Kidney (tissue), 14 donors: ENCODE measurements around the gene CACNA2D1. TPM values are rescaled to one million over a fixed set of nuclear protein-coding genes. Genes with fewer than 3 reads are reported as not detected.
A peak's percentile ranks its signal among the peaks of the same experiment; 100 is the strongest.

Source experiments
- DNase-seq, 5 donors: peaks; one replicate each; pipeline ENCODE4 v3.0.0-alpha.2; 2013 to 2020
- FAIRE-seq: peaks from 2 replicates; lab custom pipeline; 2012; peaks lifted over from hg19 to GRCh38; lab: Jason Lieb, UNC
- H3K27ac ChIP-seq, 2 donors: one replicate each; pipeline ENCODE4 v1.7.0; 2013; ENCODE audit warnings: low read depth in 2 of 2, low read length in 2 of 2, inconsistent platforms in 1 of 2
- H3K27me3 ChIP-seq: one replicate; pipeline ENCODE4 v1.7.1; 2013; ENCODE audit warnings: low read length, inconsistent platforms; ENCODE audit not compliant: control insufficient read depth, insufficient read depth
- H3K36me3 ChIP-seq, 3 donors: one replicate each; pipeline versions ENCODE4 v1.7.0 to v1.7.1; 2013; ENCODE audit warnings: low read length in 3 of 3, control low read depth in 1 of 3, inconsistent platforms in 1 of 3; ENCODE audit not compliant: insufficient read depth in 3 of 3, control insufficient read depth in 2 of 3
- H3K4me1 ChIP-seq, 3 donors: one replicate each; pipeline versions ENCODE4 v1.7.0 to v1.7.1; 2013; ENCODE audit warnings: low read length in 3 of 3, inconsistent platforms in 1 of 3, low read depth in 1 of 3; ENCODE audit not compliant: control insufficient read depth in 2 of 3, insufficient read depth in 2 of 3
- H3K4me3 ChIP-seq, 3 donors: one replicate each; pipeline versions ENCODE4 v1.7.0 to v1.8.1; 2013; ENCODE audit warnings: low read length in 3 of 3, control low read depth in 1 of 3, inconsistent platforms in 1 of 3
- H3K9ac ChIP-seq, 3 donors: one replicate each; pipeline versions ENCODE4 v1.7.0 to v1.7.1; 2013; ENCODE audit warnings: low read length in 3 of 3, control low read depth in 1 of 3, inconsistent platforms in 1 of 3
- H3K9me3 ChIP-seq, 3 donors: one replicate each; pipeline versions ENCODE4 v1.7.0 to v1.7.1; 2013; ENCODE audit warnings: low read length in 3 of 3, control low read depth in 1 of 3, inconsistent platforms in 1 of 3; ENCODE audit not compliant: control insufficient read depth in 2 of 3, insufficient read depth in 1 of 3
- CTCF ChIP-seq: IDR thresholded peaks from 3 replicates; pipeline ENCODE4 v1.5.1; 2012; ENCODE audit warnings: mild to moderate bottlenecking, moderate library complexity, borderline replicate concordance; ENCODE audit not compliant: insufficient read depth; ENCODE audit errors: extremely low read depth
- intact Hi-C: fragments of 100-400 bp; cut with DNase I; formaldehyde crosslinking; loops from one replicate; pipeline ENCODE4 v1.11.1; 2022
- polyA plus RNA-seq: library from polyadenylated mRNA; stranded (reverse); fragments of 350-450 nt; fragmentation: Illumina TruSeq; extraction: RNeasy Lipid Tissue Mini Kit (QIAGEN cat#74804); gene quantifications from one replicate; pipeline ENCODE4 v1.2.3, GENCODE V29; 2014; ENCODE audit warnings: low read depth, low replicate concordance; ENCODE audit not compliant: insufficient read depth
- total RNA-seq: library from RNA; stranded (reverse); fragmentation: NEBNext Ultra II Directional; extraction: Animal tissue kit (Norgen Biotek cat#: 25700); gene quantifications from one replicate; pipeline ENCODE4 v1.2.1, GENCODE V29; 2021
- donor health status: control.
- donor health status: control.
- donor health status: control.
- donor health status: control.
- donor health status: control.
- donor health status: DM: yes; HTN: yes; CAD: no.
- donor health status: Normal renal cell carcinoma (clear cell type).

Gene CACNA2D1
- total and polyA plus RNA-seq, 2 donors from 2014 or later: 3.5 to 18.3 TPM

GRCh38 chr7:82305347-82306005 is 138.1 kb downstream of the CACNA2D1 start:
- Histone ChIP-seq H3K4me3 (no peak overlapping the region), H3K36me3 (no peaks in the 10 kb centered on the region), H3K4me1 (no peaks in the 10 kb centered on the region), H3K27me3 (no peaks in the 10 kb centered on the region), H3K9ac (no peak overlapping the region), H3K27ac (no peak overlapping the region), H3K9me3 (no peaks in the 10 kb centered on the region)
- FAIRE-seq (no peak), DNase-seq (no peak)
- no peak for TF ChIP-seq CTCF
- intact Hi-C loops: no loop called here

GRCh38 chr7:82294865-82295264 is 148.7 kb downstream of the CACNA2D1 start:
- H3K36me3 ChIP-seq: no peaks in the 10 kb centered on the region
- no peaks in the 10 kb centered on the region for H3K27me3 ChIP-seq
- no peaks in the 10 kb centered on the region for H3K9me3 ChIP-seq
- FAIRE-seq (no peak), DNase-seq (no peak)
- H3K27ac ChIP-seq: no peak overlapping the region
- intact Hi-C loops: no loop called here
- H3K9ac ChIP-seq: no peak overlapping the region
- no peak for TF ChIP-seq CTCF
- H3K4me3 ChIP-seq: no peak overlapping the region
- H3K4me1 ChIP-seq: no peaks in the 10 kb centered on the region

- DNase-seq: no peak
- peak; percentile 38 for FAIRE-seq
- Histone ChIP-seq H3K27me3 (no peaks in the 10 kb centered on the region), H3K36me3 (no peaks in the 10 kb centered on the region), H3K4me3 (no peak overlapping the region), H3K9ac (no peak overlapping the region), H3K4me1 (no peaks in the 10 kb centered on the region), H3K9me3 (no peaks in the 10 kb centered on the region), H3K27ac (no peak overlapping the region)
- no peak for TF ChIP-seq CTCF
- intact Hi-C loops: no loop called here
These were observed 149.2 kb downstream of the CACNA2D1 start for GRCh38 chr7:82294382-82294784.

GRCh38 chr7:82293467-82293866 is 150.1 kb downstream of the CACNA2D1 start:
- Histone ChIP-seq H3K4me3 (no peak overlapping the region), H3K9ac (no peak overlapping the region), H3K4me1 (no peaks in the 10 kb centered on the region), H3K9me3 (no peaks in the 10 kb centered on the region), H3K36me3 (no peaks in the 10 kb centered on the region), H3K27me3 (no peaks in the 10 kb centered on the region), H3K27ac (no peak overlapping the region)
- no peak for TF ChIP-seq CTCF
- intact Hi-C loops: no loop called here
- no peak for DNase-seq
- no peak for FAIRE-seq
